K562 (cell line): ENCODE results near the gene SEC24A. TPM values are rescaled to one million over a fixed set of nuclear protein-coding genes. Genes with fewer than 3 reads are reported as not detected.

Source experiments
- BRD4 ChIP-seq: fragments of 200-600 bp; sonication (generic); IDR thresholded peaks from 2 replicates; pipeline ENCODE4 v1.6.1; 2017; ENCODE audit warnings: inconsistent platforms
- CC2D1A ChIP-seq: fragments of 450-650 bp; IDR thresholded peaks from 2 replicates; pipeline ENCODE4 v1.6.1; 2017; ENCODE audit warnings: mild to moderate bottlenecking
- CTBP1 ChIP-seq: fragments of 450-650 bp; IDR thresholded peaks from 2 replicates; pipeline ENCODE4 v1.6.1; 2016; ENCODE audit warnings: borderline replicate concordance
- ELF2 ChIP-seq: fragments of 250-450 bp; sonication (Bioruptor Pico); IDR thresholded peaks from 2 replicates; pipeline ENCODE4 v1.5.0; 2021; ENCODE audit warnings: mild to moderate bottlenecking
- GATAD2B ChIP-seq: fragments of 450-650 bp; IDR thresholded peaks from 2 replicates; pipeline ENCODE4 v1.6.1; 2017; ENCODE audit warnings: mild to moderate bottlenecking, borderline replicate concordance
- HMGN3 ChIP-seq: IDR thresholded peaks from 2 replicates; pipeline ENCODE4 v1.6.1; 2011; ENCODE audit warnings: borderline replicate concordance, low read depth, mild to moderate bottlenecking, mixed read lengths, low read length; ENCODE audit not compliant: insufficient read length; ENCODE audit errors: extremely low read depth
- MEIS2 ChIP-seq: fragments of 450-650 bp; IDR thresholded peaks from 2 replicates; pipeline ENCODE4 v1.6.1; 2014; ENCODE audit warnings: mild to moderate bottlenecking; ENCODE audit not compliant: partially characterized antibody
- NFATC3 ChIP-seq: fragments of 450-650 bp; IDR thresholded peaks from 2 replicates; pipeline ENCODE4 v1.6.1; 2017; ENCODE audit warnings: mild to moderate bottlenecking
- PYGO2 ChIP-seq: fragments of 450-650 bp; IDR thresholded peaks from 2 replicates; pipeline ENCODE4 v1.6.1; 2016; ENCODE audit warnings: mild to moderate bottlenecking, missing genetic modification characterization, moderate library complexity, missing compliant biosample characterization
- RBM17 ChIP-seq: fragments of 200-400 bp; formaldehyde crosslinking; IDR thresholded peaks from 2 replicates; pipeline ENCODE4 v1.6.1; 2017; ENCODE audit warnings: low read depth, mild to moderate bottlenecking, low read length, borderline replicate concordance
- TBL1XR1 ChIP-seq, 2 experiments: IDR thresholded peaks; 2 replicates each; pipeline ENCODE4 v1.6.1; 2012; ENCODE audit warnings: improper control_type of control experiment in 2 of 2, low read length in 2 of 2, mild to moderate bottlenecking in 1 of 2
- TEAD2 ChIP-seq: fragments of 450-650 bp; IDR thresholded peaks from 2 replicates; pipeline ENCODE4 v1.6.1; 2016; ENCODE audit warnings: missing genetic modification characterization, control low read depth, missing compliant biosample characterization
- U2AF1 ChIP-seq: fragments of 200-400 bp; formaldehyde crosslinking; optimal IDR thresholded peaks from 2 replicates; pipeline ENCODE3; 2017; ENCODE audit warnings: mild to moderate bottlenecking, low read depth, low read length, moderate library complexity
- WHSC1 ChIP-seq: IDR thresholded peaks from one replicate; pipeline ENCODE4 v1.6.1; 2012; ENCODE audit warnings: low read length, control low read depth, inconsistent platforms
- ZBTB7A ChIP-seq: IDR thresholded peaks from 2 replicates; pipeline ENCODE4 v1.6.1; 2011; ENCODE audit warnings: low read depth, mild to moderate bottlenecking, low read length, moderate library complexity, borderline replicate concordance; ENCODE audit not compliant: control insufficient read depth
- ZKSCAN8 ChIP-seq: fragments of 200-800 bp; sonication (Bioruptor generic); IDR thresholded peaks from 2 replicates; pipeline ENCODE4 v1.6.1; 2016; ENCODE audit warnings: missing genetic modification characterization, missing compliant biosample characterization
- ZNF253 ChIP-seq: fragments of 250-450 bp; sonication (Bioruptor Pico); conservative IDR thresholded peaks from 2 replicates; pipeline ENCODE4 v1.6.1; 2021; ENCODE audit warnings: mild to moderate bottlenecking
- ZNF436 ChIP-seq: fragments of 250-450, 450-650 bp; sonication (Bioruptor Pico); formaldehyde crosslinking; IDR thresholded peaks from 2 replicates; pipeline ENCODE4 v1.7.0; 2020; ENCODE audit warnings: mild to moderate bottlenecking
- ZNF589 ChIP-seq: fragments of 200-800 bp; sonication (Bioruptor generic); IDR thresholded peaks from 2 replicates; pipeline ENCODE4 v1.6.1; 2016; ENCODE audit warnings: low read depth, missing genetic modification characterization, missing compliant biosample characterization
- polyA plus RNA-seq, 8 experiments: library from polyadenylated mRNA; depleted of rRNA in 4 of 8; stranded (reverse) in 5 of 8; unstranded in 3 of 8; fragments of >200 nt; fragmentation: Nextera tagmentation in 2 of 8; fragmentation: Illumina TruSeq in 1 of 8; extraction: Ambion mirVana in 2 of 8; extraction: Trizol in 1 of 8; gene quantifications; 2 replicates each; pipeline versions ENCODE4 v1.2.1 to v1.2.3, GENCODE V29; 2011 to 2014; ENCODE audit warnings: inconsistent platforms in 1 of 8, missing spikeins in 1 of 8
- total RNA-seq, 7 experiments: library from RNA; depleted of rRNA in 6 of 7; stranded (reverse); fragments of >200 nt in 6 of 7; fragmentation: Illumina TruSeq in 2 of 7; extraction: Trizol in 2 of 7; gene quantifications; 2 replicates each; pipeline versions ENCODE4 v1.2.1 to v1.2.3, GENCODE V29; 2011 to 2021; ENCODE audit warnings: low replicate concordance in 1 of 7
- TF ChIP-seq, protein P1 (sequence below): fragments of 250-450 bp; sonication (Bioruptor Pico); IDR thresholded peaks from 2 replicates; pipeline ENCODE4 v1.5.0; 2021
- TF ChIP-seq, protein P2 (sequence below): fragments of 450-650 bp; IDR thresholded peaks from 2 replicates; pipeline ENCODE4 v1.6.1; 2017; ENCODE audit warnings: mild to moderate bottlenecking, moderate library complexity
- TF ChIP-seq, protein P3 (sequence below): fragments of 450-650 bp; formaldehyde crosslinking; IDR thresholded peaks from 2 replicates; pipeline ENCODE4 v1.4.0; 2022; ENCODE audit warnings: missing genetic modification characterization
- TF ChIP-seq, protein P4 (sequence below): sonication (generic); formaldehyde crosslinking; IDR thresholded peaks from 2 replicates; pipeline ENCODE4 v1.8.1; 2023; ENCODE audit warnings: mild to moderate bottlenecking, missing genetic modification reagents

SEC24A gene
- total and polyA plus RNA-seq, 9 of the 15 experiments (the other 6 are each of a cell fraction or from before 2014, with no cell fraction given): 7.9 to 36.5 (median 17.5) TPM

DNA sequence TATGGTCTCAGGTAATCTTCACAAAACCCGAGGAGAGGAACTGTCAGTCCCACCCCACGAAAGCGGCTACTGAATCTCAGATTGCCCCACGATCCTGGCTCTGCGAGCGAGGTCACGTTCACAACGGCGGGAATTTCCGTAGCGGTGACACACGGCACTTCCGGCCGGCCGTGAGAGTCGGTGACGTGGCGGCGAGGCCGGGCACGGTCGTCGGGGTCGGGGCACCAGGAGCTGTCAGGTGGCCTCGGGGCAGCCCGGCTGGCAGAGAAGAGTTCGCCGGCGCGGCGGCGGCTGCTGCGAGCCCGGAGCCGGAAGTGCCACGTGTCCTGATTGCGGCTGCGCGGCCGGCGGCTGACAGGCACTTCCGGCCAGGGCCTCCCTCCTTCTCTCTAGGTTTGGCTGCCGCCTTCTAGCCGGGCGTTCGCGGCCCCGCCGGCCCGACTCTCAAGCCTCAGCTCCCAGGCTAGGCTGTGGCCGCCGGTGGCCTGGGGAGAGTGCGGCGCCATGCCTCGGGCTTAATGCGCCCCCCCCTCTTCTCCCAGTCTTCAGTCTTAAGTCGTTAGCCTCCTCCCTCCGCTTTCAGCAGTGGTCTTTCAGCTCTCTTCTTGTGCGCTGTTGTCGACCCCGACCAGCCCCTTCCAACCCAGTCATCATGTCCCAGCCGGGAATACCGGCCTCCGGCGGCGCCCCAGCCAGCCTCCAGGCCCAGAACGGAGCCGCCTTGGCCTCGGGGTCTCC lies at the start of gene SEC24A (continued):
- TF ChIP-seq U2AF1 (no peak), CTBP1 (peak; percentile 89), WHSC1 (no peak), PYGO2 (tag) (no peak), TBL1XR1 (IDR thresholded peaks at IDR 0.05; ENCODE audit: low read length in 2 of 2) (no peak), ELF2 (CRISPR knock-in tag) (peak; percentile 76; the same call in 1 of the 2 replicates), ZKSCAN8 (no peak), ZNF589 (CRISPR knock-in tag) (no peak; the same call in 1 of the 2 replicates), BRD4 (peak; percentile 53), RBM17 (no peak), ZNF253 (CRISPR knock-in tag) (no peak), CC2D1A (no peak), NFATC3 (peak; percentile 89; the same call in 1 of the 2 replicates), HMGN3 (peak; percentile 84), ZBTB7A (peak; percentile 73), ZNF436 (CRISPR knock-in tag) (no peak), GATAD2B (no peak), TEAD2 (tag) (no peak), MEIS2 (peak; percentile 61)
- TF ChIP-seq, protein P1, sequence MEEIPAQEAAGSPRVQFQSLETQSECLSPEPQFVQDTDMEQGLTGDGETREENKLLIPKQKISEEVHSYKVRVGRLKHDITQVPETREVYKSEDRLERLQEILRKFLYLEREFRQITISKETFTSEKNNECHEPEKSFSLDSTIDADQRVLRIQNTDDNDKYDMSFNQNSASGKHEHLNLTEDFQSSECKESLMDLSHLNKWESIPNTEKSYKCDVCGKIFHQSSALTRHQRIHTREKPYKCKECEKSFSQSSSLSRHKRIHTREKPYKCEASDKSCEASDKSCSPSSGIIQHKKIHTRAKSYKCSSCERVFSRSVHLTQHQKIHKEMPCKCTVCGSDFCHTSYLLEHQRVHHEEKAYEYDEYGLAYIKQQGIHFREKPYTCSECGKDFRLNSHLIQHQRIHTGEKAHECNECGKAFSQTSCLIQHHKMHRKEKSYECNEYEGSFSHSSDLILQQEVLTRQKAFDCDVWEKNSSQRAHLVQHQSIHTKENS: no peak
- TF ChIP-seq, protein P2, sequence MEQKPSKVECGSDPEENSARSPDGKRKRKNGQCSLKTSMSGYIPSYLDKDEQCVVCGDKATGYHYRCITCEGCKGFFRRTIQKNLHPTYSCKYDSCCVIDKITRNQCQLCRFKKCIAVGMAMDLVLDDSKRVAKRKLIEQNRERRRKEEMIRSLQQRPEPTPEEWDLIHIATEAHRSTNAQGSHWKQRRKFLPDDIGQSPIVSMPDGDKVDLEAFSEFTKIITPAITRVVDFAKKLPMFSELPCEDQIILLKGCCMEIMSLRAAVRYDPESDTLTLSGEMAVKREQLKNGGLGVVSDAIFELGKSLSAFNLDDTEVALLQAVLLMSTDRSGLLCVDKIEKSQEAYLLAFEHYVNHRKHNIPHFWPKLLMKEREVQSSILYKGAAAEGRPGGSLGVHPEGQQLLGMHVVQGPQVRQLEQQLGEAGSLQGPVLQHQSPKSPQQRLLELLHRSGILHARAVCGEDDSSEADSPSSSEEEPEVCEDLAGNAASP: no peak
- TF ChIP-seq, protein P3, sequence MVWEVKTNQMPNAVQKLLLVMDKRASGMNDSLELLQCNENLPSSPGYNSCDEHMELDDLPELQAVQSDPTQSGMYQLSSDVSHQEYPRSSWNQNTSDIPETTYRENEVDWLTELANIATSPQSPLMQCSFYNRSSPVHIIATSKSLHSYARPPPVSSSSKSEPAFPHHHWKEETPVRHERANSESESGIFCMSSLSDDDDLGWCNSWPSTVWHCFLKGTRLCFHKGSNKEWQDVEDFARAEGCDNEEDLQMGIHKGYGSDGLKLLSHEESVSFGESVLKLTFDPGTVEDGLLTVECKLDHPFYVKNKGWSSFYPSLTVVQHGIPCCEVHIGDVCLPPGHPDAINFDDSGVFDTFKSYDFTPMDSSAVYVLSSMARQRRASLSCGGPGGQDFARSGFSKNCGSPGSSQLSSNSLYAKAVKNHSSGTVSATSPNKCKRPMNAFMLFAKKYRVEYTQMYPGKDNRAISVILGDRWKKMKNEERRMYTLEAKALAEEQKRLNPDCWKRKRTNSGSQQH (CRISPR knock-in tag): no peak; the same call in 1 of the 2 replicates
- TF ChIP-seq, protein P4, sequence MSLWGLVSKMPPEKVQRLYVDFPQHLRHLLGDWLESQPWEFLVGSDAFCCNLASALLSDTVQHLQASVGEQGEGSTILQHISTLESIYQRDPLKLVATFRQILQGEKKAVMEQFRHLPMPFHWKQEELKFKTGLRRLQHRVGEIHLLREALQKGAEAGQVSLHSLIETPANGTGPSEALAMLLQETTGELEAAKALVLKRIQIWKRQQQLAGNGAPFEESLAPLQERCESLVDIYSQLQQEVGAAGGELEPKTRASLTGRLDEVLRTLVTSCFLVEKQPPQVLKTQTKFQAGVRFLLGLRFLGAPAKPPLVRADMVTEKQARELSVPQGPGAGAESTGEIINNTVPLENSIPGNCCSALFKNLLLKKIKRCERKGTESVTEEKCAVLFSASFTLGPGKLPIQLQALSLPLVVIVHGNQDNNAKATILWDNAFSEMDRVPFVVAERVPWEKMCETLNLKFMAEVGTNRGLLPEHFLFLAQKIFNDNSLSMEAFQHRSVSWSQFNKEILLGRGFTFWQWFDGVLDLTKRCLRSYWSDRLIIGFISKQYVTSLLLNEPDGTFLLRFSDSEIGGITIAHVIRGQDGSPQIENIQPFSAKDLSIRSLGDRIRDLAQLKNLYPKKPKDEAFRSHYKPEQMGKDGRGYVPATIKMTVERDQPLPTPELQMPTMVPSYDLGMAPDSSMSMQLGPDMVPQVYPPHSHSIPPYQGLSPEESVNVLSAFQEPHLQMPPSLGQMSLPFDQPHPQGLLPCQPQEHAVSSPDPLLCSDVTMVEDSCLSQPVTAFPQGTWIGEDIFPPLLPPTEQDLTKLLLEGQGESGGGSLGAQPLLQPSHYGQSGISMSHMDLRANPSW (CRISPR knock-in tag): no peak
